ENCODE measurements around the gene DAP.

GRCh38 chr5:10689391-10690081, 71.5 kb downstream of the DAP start:
- TF ChIP-seq, protein P1, sequence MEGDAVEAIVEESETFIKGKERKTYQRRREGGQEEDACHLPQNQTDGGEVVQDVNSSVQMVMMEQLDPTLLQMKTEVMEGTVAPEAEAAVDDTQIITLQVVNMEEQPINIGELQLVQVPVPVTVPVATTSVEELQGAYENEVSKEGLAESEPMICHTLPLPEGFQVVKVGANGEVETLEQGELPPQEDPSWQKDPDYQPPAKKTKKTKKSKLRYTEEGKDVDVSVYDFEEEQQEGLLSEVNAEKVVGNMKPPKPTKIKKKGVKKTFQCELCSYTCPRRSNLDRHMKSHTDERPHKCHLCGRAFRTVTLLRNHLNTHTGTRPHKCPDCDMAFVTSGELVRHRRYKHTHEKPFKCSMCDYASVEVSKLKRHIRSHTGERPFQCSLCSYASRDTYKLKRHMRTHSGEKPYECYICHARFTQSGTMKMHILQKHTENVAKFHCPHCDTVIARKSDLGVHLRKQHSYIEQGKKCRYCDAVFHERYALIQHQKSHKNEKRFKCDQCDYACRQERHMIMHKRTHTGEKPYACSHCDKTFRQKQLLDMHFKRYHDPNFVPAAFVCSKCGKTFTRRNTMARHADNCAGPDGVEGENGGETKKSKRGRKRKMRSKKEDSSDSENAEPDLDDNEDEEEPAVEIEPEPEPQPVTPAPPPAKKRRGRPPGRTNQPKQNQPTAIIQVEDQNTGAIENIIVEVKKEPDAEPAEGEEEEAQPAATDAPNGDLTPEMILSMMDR (IDR thresholded peaks at IDR 0.05), result no peak
- no peak for TF ChIP-seq POLR2A (IDR thresholded peaks at IDR 0.05)

All from thyroid gland (tissue), 4 donors.